HG03095 (cell line): ENCODE data around the gene INPP5J.

ENCODE experiments used
- ATAC-seq: cut with Tn5 transposase; IDR thresholded peaks from one replicate; pipeline ENCODE4 v1.9.1; 2021; ENCODE audit warnings: moderate library complexity; ENCODE audit not compliant: unreplicated experiment

The INPP5J gene

DNA sequence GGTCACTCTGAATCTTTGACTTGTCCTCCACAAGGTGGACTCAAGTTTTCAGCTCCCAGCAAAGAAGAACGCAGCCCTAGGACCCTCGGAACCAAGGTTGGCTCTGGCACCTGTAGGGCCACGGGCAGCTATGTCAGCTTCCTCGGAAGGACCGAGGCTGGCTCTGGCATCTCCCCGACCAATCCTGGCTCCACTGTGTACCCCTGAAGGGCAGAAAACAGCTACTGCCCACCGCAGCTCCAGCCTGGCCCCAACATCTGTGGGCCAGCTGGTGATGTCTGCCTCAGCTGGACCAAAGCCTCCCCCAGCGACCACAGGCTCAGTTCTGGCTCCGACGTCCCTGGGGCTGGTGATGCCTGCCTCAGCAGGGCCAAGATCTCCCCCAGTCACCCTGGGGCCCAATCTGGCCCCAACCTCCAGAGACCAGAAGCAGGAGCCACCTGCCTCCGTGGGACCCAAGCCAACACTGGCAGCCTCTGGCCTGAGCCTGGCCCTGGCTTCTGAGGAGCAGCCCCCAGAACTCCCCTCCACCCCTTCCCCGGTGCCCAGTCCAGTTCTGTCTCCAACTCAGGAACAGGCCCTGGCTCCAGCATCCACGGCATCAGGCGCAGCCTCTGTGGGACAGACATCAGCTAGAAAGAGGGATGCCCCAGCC lies 2.2 kb downstream of the INPP5J start:
- ATAC-seq = no peak

DNA sequence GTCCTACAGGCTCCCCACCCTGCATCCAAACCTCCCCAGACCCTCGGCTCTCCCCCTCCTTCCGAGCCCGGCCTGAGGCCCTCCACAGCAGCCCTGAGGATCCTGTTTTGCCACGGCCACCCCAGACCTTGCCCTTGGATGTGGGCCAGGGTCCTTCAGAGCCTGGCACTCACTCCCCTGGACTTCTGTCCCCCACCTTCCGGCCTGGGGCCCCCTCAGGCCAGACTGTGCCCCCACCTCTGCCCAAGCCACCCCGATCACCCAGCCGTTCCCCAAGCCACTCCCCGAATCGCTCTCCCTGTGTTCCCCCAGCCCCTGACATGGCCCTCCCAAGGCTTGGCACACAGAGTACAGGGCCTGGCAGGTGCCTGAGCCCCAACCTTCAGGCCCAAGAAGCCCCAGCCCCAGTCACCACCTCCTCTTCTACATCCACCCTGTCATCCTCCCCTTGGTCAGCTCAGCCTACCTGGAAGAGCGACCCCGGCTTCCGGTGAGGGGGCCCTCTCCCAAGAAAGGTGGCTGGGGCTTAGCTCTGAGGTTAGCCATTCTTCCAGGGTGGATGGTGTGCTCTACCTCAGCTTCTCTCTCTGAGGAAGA lies 2.9 kb downstream of the INPP5J start:
- ATAC-seq = no peak

GRCh38 chr22:31126128-31126868 lies 3.5 kb downstream of the INPP5J start:
- no peak for ATAC-seq

DNA sequence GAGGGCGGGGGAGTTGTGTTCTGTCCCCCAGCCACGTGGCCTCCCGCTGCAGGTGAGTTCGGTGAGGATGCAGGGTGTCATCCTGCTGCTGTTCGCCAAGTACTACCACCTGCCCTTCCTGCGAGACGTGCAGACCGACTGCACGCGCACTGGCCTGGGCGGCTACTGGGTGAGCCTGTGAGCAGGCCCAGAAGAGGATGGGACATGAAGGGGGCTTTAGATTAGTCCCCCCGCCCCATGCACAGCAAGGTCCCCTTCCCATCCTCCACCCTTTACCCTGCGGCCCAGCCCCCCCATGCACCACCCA lies 4.1 kb downstream of the INPP5J start:
- no peak for ATAC-seq

- no peak for ATAC-seq
These were observed 4.5 kb downstream of the INPP5J start for GRCh38 chr22:31127181-31127772.

DNA sequence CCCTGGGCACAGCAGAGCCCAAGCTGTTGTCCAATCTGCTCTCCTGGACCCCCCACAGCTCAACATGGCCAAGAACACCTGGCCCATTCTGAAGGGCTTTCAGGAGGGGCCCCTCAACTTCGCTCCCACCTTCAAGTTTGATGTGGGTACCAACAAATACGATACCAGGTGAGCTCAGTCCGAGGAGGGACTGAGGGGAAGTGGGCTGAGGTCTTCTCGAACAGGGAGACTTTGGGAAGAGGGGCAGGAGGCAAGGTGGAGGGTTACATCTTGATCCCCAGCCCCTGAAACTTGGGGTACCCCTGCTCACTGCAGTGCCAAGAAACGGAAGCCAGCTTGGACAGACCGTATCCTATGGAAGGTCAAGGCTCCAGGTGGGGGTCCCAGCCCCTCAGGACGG lies 5.4 kb downstream of the INPP5J start:
- ATAC-seq = no peak

DNA sequence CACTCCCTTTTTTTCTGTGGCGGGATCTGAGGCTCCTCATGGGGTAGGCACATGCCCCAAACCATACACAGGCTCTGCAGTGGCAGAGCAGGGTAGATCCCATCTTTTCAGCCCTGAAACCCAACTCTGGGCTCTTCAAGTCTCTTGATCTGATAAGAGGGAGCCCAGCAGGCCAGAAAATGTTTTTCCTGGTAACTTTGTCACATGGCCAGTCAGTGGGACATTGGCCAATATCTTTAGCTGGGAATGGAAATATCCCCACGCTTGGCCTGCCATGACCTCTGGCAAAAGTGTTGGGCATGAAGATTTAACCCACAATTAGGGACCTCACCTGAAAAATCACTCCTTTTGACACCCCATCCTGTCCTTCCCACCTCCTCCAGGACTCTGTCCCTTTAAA lies 8.1 kb downstream of the INPP5J start:
- ATAC-seq = no peak

- ATAC-seq = no peak
These were observed 11.1 kb downstream of the INPP5J start for GRCh38 chr22:31133911-31134310.

GRCh38 chr22:31134688-31135087 lies 11.9 kb downstream of the INPP5J start:
- ATAC-seq = no peak

GRCh38 chr22:31135706-31136105 lies 12.9 kb downstream of the INPP5J start:
- no peak for ATAC-seq

DNA sequence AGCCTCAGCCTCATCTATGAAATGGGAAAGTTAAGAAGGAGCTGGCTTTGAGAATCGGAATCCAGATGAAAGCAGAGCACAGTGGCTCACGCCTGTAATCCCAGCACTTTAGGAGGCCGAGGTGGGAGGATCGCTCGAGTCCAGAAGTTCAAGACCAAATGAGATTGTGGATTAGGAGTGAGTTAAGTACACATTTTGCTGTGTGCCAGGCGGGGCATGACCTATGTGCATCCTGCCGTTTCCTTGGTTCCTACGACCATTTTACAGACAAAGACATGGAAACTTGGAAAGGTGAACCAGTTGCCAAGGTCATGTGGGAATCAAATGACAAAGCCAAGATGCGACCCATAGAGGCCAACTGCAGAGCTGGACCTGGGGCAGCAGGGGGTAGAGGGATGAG lies 13.4 kb downstream of the INPP5J start:
- no peak for ATAC-seq

GRCh38 chr22:31136711-31137110 lies 13.9 kb downstream of the INPP5J start:
- ATAC-seq = no peak

DNA sequence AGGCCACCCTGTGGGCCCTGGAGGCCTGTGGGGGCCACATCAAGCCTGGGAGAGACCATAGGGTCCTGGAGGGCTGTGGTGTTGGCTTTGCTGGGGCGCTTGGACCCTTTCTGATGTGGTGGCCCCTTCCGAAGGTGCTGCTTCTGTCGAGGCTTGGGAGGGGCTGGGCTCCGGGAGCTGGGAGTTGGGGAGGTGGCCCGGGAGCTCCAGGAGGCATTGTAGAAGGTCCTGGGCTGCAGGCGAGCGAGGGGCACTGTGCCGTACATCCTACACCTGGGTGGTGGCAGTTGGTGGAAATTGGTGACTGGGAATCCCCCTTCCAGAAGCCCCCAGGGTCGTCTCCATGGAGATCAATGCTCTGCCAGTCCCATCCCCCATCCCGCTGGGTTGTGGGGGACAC lies 15.0 kb downstream of the INPP5J start:
- no peak for ATAC-seq

- ATAC-seq = no peak
These were observed 15.4 kb downstream of the INPP5J start for GRCh38 chr22:31138126-31138525.

- ATAC-seq = no peak
These were observed 16.3 kb downstream of the INPP5J start for GRCh38 chr22:31139066-31139465.

DNA sequence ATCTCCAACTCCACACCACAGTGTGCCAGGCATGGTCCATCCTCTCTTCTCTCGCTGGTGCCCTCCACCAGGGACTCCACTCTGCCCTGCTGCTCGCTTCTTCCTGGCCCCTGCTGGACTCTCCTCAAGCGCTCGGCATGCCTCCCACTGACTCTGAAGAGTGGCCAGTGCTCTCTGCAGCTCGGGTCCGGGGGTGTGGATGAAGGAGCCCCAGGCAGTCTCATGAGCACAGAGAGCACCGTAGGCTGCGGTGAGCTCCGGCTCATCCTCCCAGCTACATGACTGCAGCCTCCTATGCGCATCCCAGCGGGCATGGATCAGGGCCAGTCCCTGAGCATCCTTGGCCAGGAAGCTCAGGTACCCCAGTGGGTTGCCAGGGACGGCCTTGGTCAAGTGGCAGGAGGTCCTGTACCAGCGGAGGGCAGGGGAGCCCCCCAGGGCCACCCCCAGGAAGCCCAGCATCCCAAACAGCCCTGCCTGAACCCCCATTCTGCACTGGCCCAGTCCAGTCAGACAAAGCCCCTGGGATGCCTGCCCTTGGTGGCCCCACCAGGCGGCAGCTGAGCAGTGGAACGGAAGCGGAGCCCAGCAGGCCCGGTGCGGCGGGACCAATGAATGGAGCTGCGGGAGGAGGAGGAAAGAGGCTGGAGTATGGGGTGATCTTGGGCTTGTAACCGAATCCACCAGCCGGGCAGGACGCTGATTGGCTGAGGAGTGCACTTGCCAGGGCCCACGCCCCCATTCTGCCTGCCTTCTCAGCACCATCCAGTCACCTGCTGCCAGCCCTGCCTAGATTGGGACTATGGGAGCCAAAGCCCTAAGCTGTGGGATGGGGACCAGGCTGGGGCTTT lies 17.3 kb downstream of the INPP5J start, which contains the start of gene PLA2G3:
TSS of gene PLA2G3 (minus strand) at position 643 of the 851 bp plus-strand sequence. CDS start at position 489, 154 bp downstream.
- no peak for ATAC-seq

DNA sequence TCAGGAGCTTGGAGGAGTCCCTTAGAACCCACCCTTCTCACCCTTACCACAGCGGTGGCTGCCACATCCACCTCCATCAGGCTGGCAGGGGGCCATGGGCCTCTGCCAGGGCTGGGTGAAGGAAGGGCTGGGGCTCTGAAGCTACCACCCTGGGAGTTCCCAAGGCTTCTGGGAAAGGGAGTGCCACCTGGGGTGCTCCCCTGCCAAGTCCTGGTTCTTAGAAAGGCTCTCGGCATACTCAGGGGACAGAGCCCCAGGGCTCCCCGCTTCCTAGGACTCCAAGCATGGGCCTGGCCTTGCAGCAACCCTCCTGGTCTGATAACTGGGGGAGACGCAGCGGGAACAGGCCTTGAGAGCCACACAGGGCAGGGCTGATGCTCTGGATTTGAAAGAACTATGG lies 18.0 kb downstream of the INPP5J start:
- ATAC-seq = no peak

DNA sequence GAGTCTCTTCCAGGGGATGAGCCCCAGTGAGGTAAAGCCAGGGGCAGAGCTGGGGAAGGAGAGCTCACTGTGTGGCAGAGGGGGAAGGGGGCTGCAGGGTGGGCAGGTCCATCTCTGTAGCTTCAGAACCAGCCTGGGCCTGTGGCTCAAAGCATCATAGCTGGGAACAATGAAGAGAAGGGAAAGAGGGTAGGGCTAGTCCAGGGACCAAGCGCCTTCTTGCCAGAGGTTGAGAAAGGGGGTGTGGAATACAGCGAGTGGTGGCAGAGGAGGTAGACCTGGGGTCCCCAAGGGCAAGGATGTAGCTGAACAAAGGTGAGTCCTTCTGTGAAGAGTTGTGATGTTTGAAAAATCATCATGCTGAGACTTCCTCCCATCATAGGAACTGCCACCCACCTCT lies 18.8 kb downstream of the INPP5J start:
- ATAC-seq = no peak

GRCh38 chr22:31142285-31142684 lies 19.5 kb downstream of the INPP5J start:
- ATAC-seq = no peak

DNA sequence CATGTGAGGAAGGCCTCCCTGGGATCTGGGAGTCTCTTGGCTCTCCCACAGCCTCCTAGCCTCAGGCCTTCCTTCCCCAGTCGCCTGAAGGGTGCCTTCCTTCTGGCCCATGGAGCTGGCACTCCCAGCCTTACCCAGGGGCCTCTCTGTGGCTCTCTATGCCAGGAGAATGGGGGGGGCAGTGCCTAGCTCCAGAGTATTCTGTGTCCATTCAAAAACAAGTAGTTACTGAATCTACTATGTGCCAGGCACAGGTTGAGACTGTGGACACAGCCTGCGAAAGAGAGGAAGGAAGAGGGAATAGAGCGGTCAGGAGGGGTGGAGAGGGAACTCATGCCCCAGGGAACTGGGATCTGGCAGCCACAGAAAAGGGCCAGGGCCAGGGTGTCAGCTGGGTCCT lies 20.3 kb downstream of the INPP5J start:
- no peak for ATAC-seq

DNA sequence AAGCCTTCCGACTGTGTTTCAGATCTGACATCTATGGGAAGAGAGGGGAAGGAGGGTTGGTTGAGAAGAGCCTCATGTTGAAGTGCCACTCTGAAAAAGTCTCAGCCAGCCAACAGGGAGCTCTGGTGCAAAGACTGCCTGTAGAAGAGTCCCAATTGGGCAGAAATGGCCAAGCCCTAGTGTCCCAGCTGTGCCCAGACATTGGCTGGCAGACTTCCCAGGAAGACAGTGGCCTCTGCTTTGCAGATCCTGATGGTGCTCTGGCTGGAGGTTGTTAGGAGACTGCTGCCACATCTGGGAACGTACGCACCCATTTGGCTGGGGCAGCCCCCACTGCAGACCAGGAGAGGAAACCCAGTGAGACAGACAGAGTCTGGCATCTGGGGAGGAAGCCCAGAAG lies 20.8 kb downstream of the INPP5J start:
- ATAC-seq = no peak
